OCI-LY3 (cell line): ENCODE measurements around the gene RAP1A.

Source experiments
- EZH2phosphoT487 ChIP-seq: fragments of 200-600 bp; shearing (Covaris generic); IDR thresholded peaks from 2 replicates; pipeline ENCODE4 v1.6.1; 2018; ENCODE audit warnings: antibody characterized with exemption, mixed run types, low read depth
- TF ChIP-seq, protein P1 (sequence below): fragments of 200-600, 300-600 bp; sonication (generic); IDR thresholded peaks from 2 replicates; pipeline ENCODE4 v1.5.1; 2014; ENCODE audit warnings: antibody characterized with exemption, low read length, low read depth

DNA sequence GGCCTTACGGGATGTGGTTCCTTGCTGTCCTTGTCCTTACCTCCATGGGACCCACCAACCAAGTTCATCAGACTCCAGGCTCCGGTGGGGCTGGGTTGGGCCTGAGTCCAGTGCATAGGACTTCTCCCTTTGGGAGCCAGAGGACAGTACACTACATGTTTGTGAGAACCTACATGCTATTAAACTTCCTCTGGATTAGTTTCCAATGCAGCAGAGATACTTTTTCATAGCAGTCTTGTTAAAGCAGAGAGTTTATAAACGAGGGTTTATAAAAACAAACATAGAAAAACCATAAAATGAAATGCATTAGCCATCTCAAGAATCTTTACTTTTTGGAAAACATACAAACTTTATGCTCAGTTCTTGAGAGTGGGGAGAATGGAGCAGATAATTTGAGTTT lies 86.3 kb downstream of the RAP1A start:
- TF ChIP-seq, protein P1, sequence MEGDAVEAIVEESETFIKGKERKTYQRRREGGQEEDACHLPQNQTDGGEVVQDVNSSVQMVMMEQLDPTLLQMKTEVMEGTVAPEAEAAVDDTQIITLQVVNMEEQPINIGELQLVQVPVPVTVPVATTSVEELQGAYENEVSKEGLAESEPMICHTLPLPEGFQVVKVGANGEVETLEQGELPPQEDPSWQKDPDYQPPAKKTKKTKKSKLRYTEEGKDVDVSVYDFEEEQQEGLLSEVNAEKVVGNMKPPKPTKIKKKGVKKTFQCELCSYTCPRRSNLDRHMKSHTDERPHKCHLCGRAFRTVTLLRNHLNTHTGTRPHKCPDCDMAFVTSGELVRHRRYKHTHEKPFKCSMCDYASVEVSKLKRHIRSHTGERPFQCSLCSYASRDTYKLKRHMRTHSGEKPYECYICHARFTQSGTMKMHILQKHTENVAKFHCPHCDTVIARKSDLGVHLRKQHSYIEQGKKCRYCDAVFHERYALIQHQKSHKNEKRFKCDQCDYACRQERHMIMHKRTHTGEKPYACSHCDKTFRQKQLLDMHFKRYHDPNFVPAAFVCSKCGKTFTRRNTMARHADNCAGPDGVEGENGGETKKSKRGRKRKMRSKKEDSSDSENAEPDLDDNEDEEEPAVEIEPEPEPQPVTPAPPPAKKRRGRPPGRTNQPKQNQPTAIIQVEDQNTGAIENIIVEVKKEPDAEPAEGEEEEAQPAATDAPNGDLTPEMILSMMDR: no peak
- no peak for TF ChIP-seq EZH2phosphoT487
